WTC11 (cell line): Measurements from ENCODE around the gene MACROD2. TPM values are rescaled to one million over a fixed set of nuclear protein-coding genes. Genes with fewer than 3 reads are reported as not detected.

Experiments
- ATAC-seq: fragments of 200-7000 bp; cut with Tn5 transposase; 2 replicates; pipeline ENCODE4 v1.10.0; 2021; ENCODE audit warnings: mild to moderate bottlenecking, moderate library complexity
- CTCF ChIA-PET: fragments of 300-600 bp; sonication (Branson Sonifier 250); formaldehyde crosslinking; loops from one replicate; lab custom pipeline; 2021; ENCODE audit warnings: antibody characterized with exemption; lab: Charles Lee
- POLR2A ChIA-PET: fragments of 350-600 bp; sonication (Branson Sonifier 250); formaldehyde crosslinking; loops from one replicate; lab custom pipeline; 2021; ENCODE audit warnings: antibody characterized with exemption; lab: Charles Lee
- DNase-seq: peaks from one replicate; pipeline ENCODE4 v3.0.0; 2021; ENCODE audit warnings: low spot score
- H3K27ac Mint-ChIP-seq: 2 replicates; pipeline ENCODE4 v1.8.0; 2021; ENCODE audit warnings: mixed read lengths
- H3K27me3 Mint-ChIP-seq: 2 replicates; pipeline ENCODE4 v1.8.0; 2021; ENCODE audit warnings: low read depth, mild to moderate bottlenecking, moderate library complexity, mixed read lengths
- H3K36me3 Mint-ChIP-seq: 2 replicates; pipeline ENCODE4 v1.8.0; 2021; ENCODE audit warnings: mixed read lengths
- H3K4me1 Mint-ChIP-seq: 2 replicates; pipeline ENCODE4 v1.8.0; 2022; ENCODE audit warnings: mixed read lengths
- H3K4me3 Mint-ChIP-seq: 2 replicates; pipeline ENCODE4 v1.8.0; 2021; ENCODE audit warnings: mild to moderate bottlenecking, moderate library complexity, mixed read lengths
- H3K9me3 Mint-ChIP-seq: 2 replicates; pipeline ENCODE4 v1.8.0; 2021; ENCODE audit warnings: mixed read lengths
- CREM ChIP-seq: sonication (generic); formaldehyde crosslinking; IDR thresholded peaks from 2 replicates; pipeline ENCODE4 v1.8.1; 2022; ENCODE audit warnings: mild to moderate bottlenecking, missing genetic modification reagents, moderate library complexity
- ELF4 ChIP-seq: sonication (generic); formaldehyde crosslinking; IDR thresholded peaks from 2 replicates; pipeline ENCODE4 v1.8.1; 2022; ENCODE audit warnings: low read depth, mild to moderate bottlenecking, moderate library complexity, missing genetic modification reagents
- ESRRA ChIP-seq: sonication (generic); formaldehyde crosslinking; IDR thresholded peaks from 2 replicates; pipeline ENCODE4 v1.8.1; 2022; ENCODE audit warnings: mild to moderate bottlenecking, missing genetic modification reagents, borderline replicate concordance
- HMGA2 ChIP-seq: fragments of 250-450 bp; sonication (Bioruptor Pico); IDR thresholded peaks from 2 replicates; pipeline ENCODE4 v1.4.0; 2021; ENCODE audit warnings: mild to moderate bottlenecking, moderate library complexity
- MYBL2 ChIP-seq: sonication (generic); formaldehyde crosslinking; IDR thresholded peaks from 2 replicates; pipeline ENCODE4 v1.8.1; 2023; ENCODE audit warnings: mild to moderate bottlenecking, moderate library complexity, missing genetic modification reagents
- NFYB ChIP-seq: sonication (generic); formaldehyde crosslinking; conservative IDR thresholded peaks from 2 replicates; pipeline ENCODE4 v1.8.0; 2022; ENCODE audit warnings: low read depth, missing genetic modification reagents
- OVOL2 ChIP-seq: fragments of 250-450 bp; sonication (Bioruptor Pico); IDR thresholded peaks from 2 replicates; pipeline ENCODE4 v1.9.0; 2021; ENCODE audit warnings: mild to moderate bottlenecking, borderline replicate concordance
- SMAD3 ChIP-seq: sonication (generic); formaldehyde crosslinking; IDR thresholded peaks from 2 replicates; pipeline ENCODE4 v1.8.0; 2022; ENCODE audit warnings: missing genetic modification reagents, mild to moderate bottlenecking, borderline replicate concordance
- SOX15 ChIP-seq: fragments of 250-450 bp; sonication (Bioruptor Pico); IDR thresholded peaks from 2 replicates; pipeline ENCODE4 v1.9.0; 2021; ENCODE audit warnings: mild to moderate bottlenecking
- TP53 ChIP-seq: sonication (generic); formaldehyde crosslinking; IDR thresholded peaks from 2 replicates; pipeline ENCODE4 v1.8.1; 2023; ENCODE audit warnings: mild to moderate bottlenecking, missing genetic modification reagents
- ZNF138 ChIP-seq: sonication (generic); formaldehyde crosslinking; conservative IDR thresholded peaks from 2 replicates; pipeline ENCODE4 v1.8.1; 2022; ENCODE audit warnings: mild to moderate bottlenecking, moderate library complexity, missing genetic modification reagents
- ZNF416 ChIP-seq: fragments of 250-450 bp; sonication (Bioruptor Pico); IDR thresholded peaks from 2 replicates; pipeline ENCODE4 v1.9.0; 2021; ENCODE audit warnings: mild to moderate bottlenecking, inconsistent platforms
- ZNF671 ChIP-seq: fragments of 250-450 bp; sonication (Bioruptor Pico); IDR thresholded peaks from 2 replicates; pipeline ENCODE4 v1.8.0; 2021; ENCODE audit warnings: mild to moderate bottlenecking
- total RNA-seq: library from RNA; stranded (reverse); gene quantifications from 3 replicates; pipeline ENCODE4 v1.2.3, GENCODE V29; 2021
- TF ChIP-seq, protein P1 (sequence below): sonication (generic); formaldehyde crosslinking; IDR thresholded peaks from 2 replicates; pipeline ENCODE4 v1.8.1; 2022; ENCODE audit warnings: missing genetic modification reagents, borderline replicate concordance
- TF ChIP-seq, protein P2 (sequence below): sonication (generic); formaldehyde crosslinking; IDR thresholded peaks from 2 replicates; pipeline ENCODE4 v1.8.1; 2023; ENCODE audit warnings: mild to moderate bottlenecking, missing genetic modification reagents, moderate library complexity
- TF ChIP-seq, protein P3 (sequence below): sonication (generic); formaldehyde crosslinking; IDR thresholded peaks from 2 replicates; pipeline ENCODE4 v1.8.0; 2023; ENCODE audit warnings: missing genetic modification reagents
- TF ChIP-seq, protein P4 (sequence below): sonication (generic); formaldehyde crosslinking; IDR thresholded peaks from 2 replicates; pipeline ENCODE4 v1.8.0; 2023; ENCODE audit warnings: missing genetic modification reagents, mild to moderate bottlenecking, borderline replicate concordance
- TF ChIP-seq, protein P5 (sequence below): sonication (generic); formaldehyde crosslinking; IDR thresholded peaks from 2 replicates; pipeline ENCODE4 v1.8.1; 2023; ENCODE audit warnings: mild to moderate bottlenecking, missing genetic modification reagents
- TF ChIP-seq, protein P6 (sequence below): sonication (generic); formaldehyde crosslinking; IDR thresholded peaks from 2 replicates; pipeline ENCODE4 v1.8.1; 2022; ENCODE audit warnings: low read depth, mild to moderate bottlenecking, moderate library complexity, missing genetic modification reagents, borderline replicate concordance
- TF ChIP-seq, protein P7 (sequence below): sonication (generic); formaldehyde crosslinking; conservative IDR thresholded peaks from 2 replicates; pipeline ENCODE4 v1.8.1; 2023; ENCODE audit warnings: mild to moderate bottlenecking, low read depth, missing genetic modification reagents, moderate library complexity
- TF ChIP-seq, protein P8 (sequence below): sonication (generic); formaldehyde crosslinking; IDR thresholded peaks from 2 replicates; pipeline ENCODE4 v1.8.1; 2022; ENCODE audit warnings: mild to moderate bottlenecking, moderate library complexity, missing genetic modification reagents

Gene MACROD2
- total RNA-seq, 1 experiment from 2014 or later = 4.1 TPM

DNA sequence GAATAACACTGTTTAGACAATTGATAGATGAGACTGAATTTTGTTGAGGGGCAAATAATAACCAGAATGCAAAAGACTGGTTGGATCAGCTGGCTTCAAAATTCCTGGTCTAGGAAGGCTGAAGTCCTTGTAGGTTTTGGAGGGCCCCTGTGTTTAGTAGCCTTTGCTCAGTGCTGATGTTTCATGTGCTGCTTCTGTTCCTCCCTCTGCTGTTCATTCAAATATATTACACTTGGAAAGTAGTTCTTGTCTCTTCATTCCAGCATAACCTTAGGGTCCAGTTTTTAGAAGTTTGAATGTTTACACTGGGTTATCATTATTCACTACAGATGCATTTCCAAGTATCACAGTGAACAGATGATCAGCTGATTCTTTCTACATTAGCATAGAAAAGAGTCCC lies 269.6 kb downstream of the MACROD2 start (continued):
- TF ChIP-seq, protein P1, sequence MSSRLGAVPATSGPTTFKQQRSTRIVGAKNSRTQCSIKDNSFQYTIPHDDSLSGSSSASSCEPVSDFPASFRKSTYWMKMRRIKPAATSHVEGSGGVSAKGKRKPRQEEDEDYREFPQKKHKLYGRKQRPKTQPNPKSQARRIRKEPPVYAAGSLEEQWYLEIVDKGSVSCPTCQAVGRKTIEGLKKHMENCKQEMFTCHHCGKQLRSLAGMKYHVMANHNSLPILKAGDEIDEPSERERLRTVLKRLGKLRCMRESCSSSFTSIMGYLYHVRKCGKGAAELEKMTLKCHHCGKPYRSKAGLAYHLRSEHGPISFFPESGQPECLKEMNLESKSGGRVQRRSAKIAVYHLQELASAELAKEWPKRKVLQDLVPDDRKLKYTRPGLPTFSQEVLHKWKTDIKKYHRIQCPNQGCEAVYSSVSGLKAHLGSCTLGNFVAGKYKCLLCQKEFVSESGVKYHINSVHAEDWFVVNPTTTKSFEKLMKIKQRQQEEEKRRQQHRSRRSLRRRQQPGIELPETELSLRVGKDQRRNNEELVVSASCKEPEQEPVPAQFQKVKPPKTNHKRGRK (CRISPR knock-in tag) = no peak
- TF ChIP-seq MYBL2 (CRISPR knock-in tag) (no peak), TP53 (no peak), ZNF138 (no peak)

DNA sequence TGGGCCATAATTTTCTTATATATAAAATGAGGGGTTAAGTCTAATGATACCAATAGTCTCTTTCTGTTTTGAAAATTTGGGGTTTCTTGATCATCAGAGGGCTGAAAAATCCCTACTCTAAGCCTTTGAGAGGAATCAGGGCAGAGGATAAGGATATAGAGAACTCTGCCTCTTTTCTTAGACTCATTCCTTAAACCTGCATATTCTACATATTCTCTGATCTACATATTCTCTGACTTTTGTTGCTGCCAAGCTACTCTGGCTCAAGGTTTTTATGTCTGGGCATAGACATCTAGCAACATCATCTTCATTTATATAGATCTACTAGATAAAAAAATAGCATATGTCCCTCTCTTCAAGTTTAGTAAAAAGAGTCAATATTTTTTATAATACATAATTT lies 270.9 kb downstream of the MACROD2 start:
- Mint-ChIP-seq H3K27ac (no peak overlapping the region), H3K4me1 (no peaks in the 10 kb centered on the region), H3K27me3 (no peaks in the 10 kb centered on the region; the same call in 1 of the 2 replicates), H3K36me3 (peaks cover 11% of the 10 kb centered on the region), H3K4me3 (no peak overlapping the region), H3K9me3 (peaks cover 16% of the 10 kb centered on the region)
- TF ChIP-seq MYBL2 (CRISPR knock-in tag) (no peak), HMGA2 (CRISPR knock-in tag) (no peak), ELF4 (CRISPR knock-in tag) (no peak), NFYB (no peak), ESRRA (no peak), CREM (CRISPR knock-in tag) (no peak), SMAD3 (CRISPR knock-in tag) (no peak), OVOL2 (CRISPR knock-in tag) (no peak), ZNF416 (CRISPR knock-in tag) (no peak), ZNF671 (CRISPR knock-in tag) (no peak), SOX15 (no peak)
- TF ChIP-seq, protein P2, sequence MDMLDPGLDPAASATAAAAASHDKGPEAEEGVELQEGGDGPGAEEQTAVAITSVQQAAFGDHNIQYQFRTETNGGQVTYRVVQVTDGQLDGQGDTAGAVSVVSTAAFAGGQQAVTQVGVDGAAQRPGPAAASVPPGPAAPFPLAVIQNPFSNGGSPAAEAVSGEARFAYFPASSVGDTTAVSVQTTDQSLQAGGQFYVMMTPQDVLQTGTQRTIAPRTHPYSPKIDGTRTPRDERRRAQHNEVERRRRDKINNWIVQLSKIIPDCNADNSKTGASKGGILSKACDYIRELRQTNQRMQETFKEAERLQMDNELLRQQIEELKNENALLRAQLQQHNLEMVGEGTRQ (CRISPR knock-in tag) = no peak
- TF ChIP-seq, protein P3, sequence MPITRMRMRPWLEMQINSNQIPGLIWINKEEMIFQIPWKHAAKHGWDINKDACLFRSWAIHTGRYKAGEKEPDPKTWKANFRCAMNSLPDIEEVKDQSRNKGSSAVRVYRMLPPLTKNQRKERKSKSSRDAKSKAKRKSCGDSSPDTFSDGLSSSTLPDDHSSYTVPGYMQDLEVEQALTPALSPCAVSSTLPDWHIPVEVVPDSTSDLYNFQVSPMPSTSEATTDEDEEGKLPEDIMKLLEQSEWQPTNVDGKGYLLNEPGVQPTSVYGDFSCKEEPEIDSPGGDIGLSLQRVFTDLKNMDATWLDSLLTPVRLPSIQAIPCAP = no peak
- TF ChIP-seq, protein P4, sequence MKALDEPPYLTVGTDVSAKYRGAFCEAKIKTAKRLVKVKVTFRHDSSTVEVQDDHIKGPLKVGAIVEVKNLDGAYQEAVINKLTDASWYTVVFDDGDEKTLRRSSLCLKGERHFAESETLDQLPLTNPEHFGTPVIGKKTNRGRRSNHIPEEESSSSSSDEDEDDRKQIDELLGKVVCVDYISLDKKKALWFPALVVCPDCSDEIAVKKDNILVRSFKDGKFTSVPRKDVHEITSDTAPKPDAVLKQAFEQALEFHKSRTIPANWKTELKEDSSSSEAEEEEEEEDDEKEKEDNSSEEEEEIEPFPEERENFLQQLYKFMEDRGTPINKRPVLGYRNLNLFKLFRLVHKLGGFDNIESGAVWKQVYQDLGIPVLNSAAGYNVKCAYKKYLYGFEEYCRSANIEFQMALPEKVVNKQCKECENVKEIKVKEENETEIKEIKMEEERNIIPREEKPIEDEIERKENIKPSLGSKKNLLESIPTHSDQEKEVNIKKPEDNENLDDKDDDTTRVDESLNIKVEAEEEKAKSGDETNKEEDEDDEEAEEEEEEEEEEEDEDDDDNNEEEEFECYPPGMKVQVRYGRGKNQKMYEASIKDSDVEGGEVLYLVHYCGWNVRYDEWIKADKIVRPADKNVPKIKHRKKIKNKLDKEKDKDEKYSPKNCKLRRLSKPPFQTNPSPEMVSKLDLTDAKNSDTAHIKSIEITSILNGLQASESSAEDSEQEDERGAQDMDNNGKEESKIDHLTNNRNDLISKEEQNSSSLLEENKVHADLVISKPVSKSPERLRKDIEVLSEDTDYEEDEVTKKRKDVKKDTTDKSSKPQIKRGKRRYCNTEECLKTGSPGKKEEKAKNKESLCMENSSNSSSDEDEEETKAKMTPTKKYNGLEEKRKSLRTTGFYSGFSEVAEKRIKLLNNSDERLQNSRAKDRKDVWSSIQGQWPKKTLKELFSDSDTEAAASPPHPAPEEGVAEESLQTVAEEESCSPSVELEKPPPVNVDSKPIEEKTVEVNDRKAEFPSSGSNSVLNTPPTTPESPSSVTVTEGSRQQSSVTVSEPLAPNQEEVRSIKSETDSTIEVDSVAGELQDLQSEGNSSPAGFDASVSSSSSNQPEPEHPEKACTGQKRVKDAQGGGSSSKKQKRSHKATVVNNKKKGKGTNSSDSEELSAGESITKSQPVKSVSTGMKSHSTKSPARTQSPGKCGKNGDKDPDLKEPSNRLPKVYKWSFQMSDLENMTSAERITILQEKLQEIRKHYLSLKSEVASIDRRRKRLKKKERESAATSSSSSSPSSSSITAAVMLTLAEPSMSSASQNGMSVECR (CRISPR knock-in tag) = no peak
- TF ChIP-seq, protein P5, sequence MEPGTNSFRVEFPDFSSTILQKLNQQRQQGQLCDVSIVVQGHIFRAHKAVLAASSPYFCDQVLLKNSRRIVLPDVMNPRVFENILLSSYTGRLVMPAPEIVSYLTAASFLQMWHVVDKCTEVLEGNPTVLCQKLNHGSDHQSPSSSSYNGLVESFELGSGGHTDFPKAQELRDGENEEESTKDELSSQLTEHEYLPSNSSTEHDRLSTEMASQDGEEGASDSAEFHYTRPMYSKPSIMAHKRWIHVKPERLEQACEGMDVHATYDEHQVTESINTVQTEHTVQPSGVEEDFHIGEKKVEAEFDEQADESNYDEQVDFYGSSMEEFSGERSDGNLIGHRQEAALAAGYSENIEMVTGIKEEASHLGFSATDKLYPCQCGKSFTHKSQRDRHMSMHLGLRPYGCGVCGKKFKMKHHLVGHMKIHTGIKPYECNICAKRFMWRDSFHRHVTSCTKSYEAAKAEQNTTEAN (CRISPR knock-in tag) = no peak
- TF ChIP-seq, protein P6, sequence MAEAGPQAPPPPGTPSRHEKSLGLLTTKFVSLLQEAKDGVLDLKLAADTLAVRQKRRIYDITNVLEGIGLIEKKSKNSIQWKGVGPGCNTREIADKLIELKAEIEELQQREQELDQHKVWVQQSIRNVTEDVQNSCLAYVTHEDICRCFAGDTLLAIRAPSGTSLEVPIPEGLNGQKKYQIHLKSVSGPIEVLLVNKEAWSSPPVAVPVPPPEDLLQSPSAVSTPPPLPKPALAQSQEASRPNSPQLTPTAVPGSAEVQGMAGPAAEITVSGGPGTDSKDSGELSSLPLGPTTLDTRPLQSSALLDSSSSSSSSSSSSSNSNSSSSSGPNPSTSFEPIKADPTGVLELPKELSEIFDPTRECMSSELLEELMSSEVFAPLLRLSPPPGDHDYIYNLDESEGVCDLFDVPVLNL (CRISPR knock-in tag) = no peak
- TF ChIP-seq, protein P1 (CRISPR knock-in tag) = no peak
- TF ChIP-seq, protein P7, sequence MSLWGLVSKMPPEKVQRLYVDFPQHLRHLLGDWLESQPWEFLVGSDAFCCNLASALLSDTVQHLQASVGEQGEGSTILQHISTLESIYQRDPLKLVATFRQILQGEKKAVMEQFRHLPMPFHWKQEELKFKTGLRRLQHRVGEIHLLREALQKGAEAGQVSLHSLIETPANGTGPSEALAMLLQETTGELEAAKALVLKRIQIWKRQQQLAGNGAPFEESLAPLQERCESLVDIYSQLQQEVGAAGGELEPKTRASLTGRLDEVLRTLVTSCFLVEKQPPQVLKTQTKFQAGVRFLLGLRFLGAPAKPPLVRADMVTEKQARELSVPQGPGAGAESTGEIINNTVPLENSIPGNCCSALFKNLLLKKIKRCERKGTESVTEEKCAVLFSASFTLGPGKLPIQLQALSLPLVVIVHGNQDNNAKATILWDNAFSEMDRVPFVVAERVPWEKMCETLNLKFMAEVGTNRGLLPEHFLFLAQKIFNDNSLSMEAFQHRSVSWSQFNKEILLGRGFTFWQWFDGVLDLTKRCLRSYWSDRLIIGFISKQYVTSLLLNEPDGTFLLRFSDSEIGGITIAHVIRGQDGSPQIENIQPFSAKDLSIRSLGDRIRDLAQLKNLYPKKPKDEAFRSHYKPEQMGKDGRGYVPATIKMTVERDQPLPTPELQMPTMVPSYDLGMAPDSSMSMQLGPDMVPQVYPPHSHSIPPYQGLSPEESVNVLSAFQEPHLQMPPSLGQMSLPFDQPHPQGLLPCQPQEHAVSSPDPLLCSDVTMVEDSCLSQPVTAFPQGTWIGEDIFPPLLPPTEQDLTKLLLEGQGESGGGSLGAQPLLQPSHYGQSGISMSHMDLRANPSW = no peak
- TF ChIP-seq, protein P8, sequence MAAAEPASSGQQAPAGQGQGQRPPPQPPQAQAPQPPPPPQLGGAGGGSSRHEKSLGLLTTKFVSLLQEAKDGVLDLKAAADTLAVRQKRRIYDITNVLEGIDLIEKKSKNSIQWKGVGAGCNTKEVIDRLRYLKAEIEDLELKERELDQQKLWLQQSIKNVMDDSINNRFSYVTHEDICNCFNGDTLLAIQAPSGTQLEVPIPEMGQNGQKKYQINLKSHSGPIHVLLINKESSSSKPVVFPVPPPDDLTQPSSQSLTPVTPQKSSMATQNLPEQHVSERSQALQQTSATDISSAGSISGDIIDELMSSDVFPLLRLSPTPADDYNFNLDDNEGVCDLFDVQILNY (CRISPR knock-in tag) = no peak
- ATAC-seq (no peak), DNase-seq (no peak)
- ChIA-PET POLR2A (no interaction called here), CTCF (interaction anchor here (0.7 to 1.1 kb wide), 2 partner anchors 124 to 223 kb away, joined by 3 read pairs; no protein-coding TSS in a partner anchor)
